Measurements from ENCODE around the gene KLK11.
A peak's percentile ranks its signal among the peaks of the same experiment; 100 is the strongest.

KLK11 gene

GRCh38 chr19:51026554-51026831, at the start of gene KLK11:
KLK11 (minus strand) TSS chr19:51026616; CDS start chr19:51025631, 985 bp downstream.
- DNase-seq (ENCODE audit: low read depth, low spot score): no peak
- H3K4me1 ChIP-seq (ENCODE audit: insufficient read depth, insufficient read length): peaks cover 15% of the 10 kb centered on the region
- H3K27me3 ChIP-seq (ENCODE audit: insufficient read depth, insufficient read length): no peaks in the 10 kb centered on the region
- peak within 1 kb of the TSS; percentile 50 for H3K9ac ChIP-seq (ENCODE audit: insufficient read length, low read depth)
- TF ChIP-seq ZNF274 (IDR thresholded peaks at IDR 0.05; ENCODE audit: low read depth, low read length) (no peak), SUZ12 (IDR thresholded peaks at IDR 0.05; ENCODE audit: extremely low read depth, insufficient read depth, insufficient read length) (no peak), YY1 (IDR thresholded peaks at IDR 0.05; ENCODE audit: insufficient read depth, insufficient read length) (no peak)
- H3K36me3 ChIP-seq (ENCODE audit: insufficient read depth, insufficient read length, low read length): no peaks in the 10 kb centered on the region
- H3K9me3 ChIP-seq (ENCODE audit: insufficient read depth, low read length): no peaks in the 10 kb centered on the region
- H3K4me3 ChIP-seq (ENCODE audit: insufficient read length, low read depth): no peak within 1 kb of the TSS

GRCh38 chr19:51075998-51076397, 49.6 kb upstream of the KLK11 start:
- no peaks in the 10 kb centered on the region for H3K36me3 ChIP-seq (ENCODE audit: insufficient read depth, insufficient read length, low read length)
- no peak overlapping the region for H3K9ac ChIP-seq (ENCODE audit: insufficient read length, low read depth)
- H3K27me3 ChIP-seq (ENCODE audit: insufficient read depth, insufficient read length): no peaks in the 10 kb centered on the region
- no peak for DNase-seq (ENCODE audit: low read depth, low spot score)
- H3K9me3 ChIP-seq (ENCODE audit: insufficient read depth, low read length): no peaks in the 10 kb centered on the region
- H3K4me3 ChIP-seq (ENCODE audit: insufficient read length, low read depth): no peak overlapping the region
- TF ChIP-seq YY1 (IDR thresholded peaks at IDR 0.05; ENCODE audit: insufficient read depth, insufficient read length): no peak
- no peak for TF ChIP-seq ZNF274 (IDR thresholded peaks at IDR 0.05; ENCODE audit: low read depth, low read length)
- no peak for TF ChIP-seq SUZ12 (IDR thresholded peaks at IDR 0.05; ENCODE audit: extremely low read depth, insufficient read depth, insufficient read length)
- H3K4me1 ChIP-seq (ENCODE audit: insufficient read depth, insufficient read length): no peaks in the 10 kb centered on the region

GRCh38 chr19:51071095-51071405, 44.6 kb upstream of the KLK11 start:
- no peak overlapping the region for H3K4me3 ChIP-seq (ENCODE audit: insufficient read length, low read depth)
- TF ChIP-seq YY1 (IDR thresholded peaks at IDR 0.05; ENCODE audit: insufficient read depth, insufficient read length) (no peak), ZNF274 (IDR thresholded peaks at IDR 0.05; ENCODE audit: low read depth, low read length) (no peak), SUZ12 (IDR thresholded peaks at IDR 0.05; ENCODE audit: extremely low read depth, insufficient read depth, insufficient read length) (no peak)
- no peak overlapping the region for H3K9ac ChIP-seq (ENCODE audit: insufficient read length, low read depth)
- H3K9me3 ChIP-seq (ENCODE audit: insufficient read depth, low read length): no peaks in the 10 kb centered on the region
- H3K4me1 ChIP-seq (ENCODE audit: insufficient read depth, insufficient read length): no peaks in the 10 kb centered on the region
- no peak for DNase-seq (ENCODE audit: low read depth, low spot score)
- H3K27me3 ChIP-seq (ENCODE audit: insufficient read depth, insufficient read length): peaks cover 2% of the 10 kb centered on the region
- no peaks in the 10 kb centered on the region for H3K36me3 ChIP-seq (ENCODE audit: insufficient read depth, insufficient read length, low read length)

GRCh38 chr19:51070334-51071094, 44.1 kb upstream of the KLK11 start:
- Histone ChIP-seq H3K9me3 (ENCODE audit: insufficient read depth, low read length) (no peaks in the 10 kb centered on the region), H3K9ac (ENCODE audit: insufficient read length, low read depth) (no peak overlapping the region), H3K4me1 (ENCODE audit: insufficient read depth, insufficient read length) (no peaks in the 10 kb centered on the region), H3K36me3 (ENCODE audit: insufficient read depth, insufficient read length, low read length) (no peaks in the 10 kb centered on the region), H3K4me3 (ENCODE audit: insufficient read length, low read depth) (no peak overlapping the region), H3K27me3 (ENCODE audit: insufficient read depth, insufficient read length) (peaks cover 6% of the 10 kb centered on the region)
- TF ChIP-seq YY1 (IDR thresholded peaks at IDR 0.05; ENCODE audit: insufficient read depth, insufficient read length): no peak
- no peak for TF ChIP-seq ZNF274 (IDR thresholded peaks at IDR 0.05; ENCODE audit: low read depth, low read length)
- no peak for TF ChIP-seq SUZ12 (IDR thresholded peaks at IDR 0.05; ENCODE audit: extremely low read depth, insufficient read depth, insufficient read length)
- no peak for DNase-seq (ENCODE audit: low read depth, low spot score)

- Histone ChIP-seq H3K9me3 (ENCODE audit: insufficient read depth, low read length) (no peaks in the 10 kb centered on the region), H3K36me3 (ENCODE audit: insufficient read depth, insufficient read length, low read length) (no peaks in the 10 kb centered on the region), H3K9ac (ENCODE audit: insufficient read length, low read depth) (no peak overlapping the region), H3K27me3 (ENCODE audit: insufficient read depth, insufficient read length) (peaks cover 6% of the 10 kb centered on the region), H3K4me3 (ENCODE audit: insufficient read length, low read depth) (no peak overlapping the region), H3K4me1 (ENCODE audit: insufficient read depth, insufficient read length) (no peaks in the 10 kb centered on the region)
- no peak for TF ChIP-seq SUZ12 (IDR thresholded peaks at IDR 0.05; ENCODE audit: extremely low read depth, insufficient read depth, insufficient read length)
- TF ChIP-seq YY1 (IDR thresholded peaks at IDR 0.05; ENCODE audit: insufficient read depth, insufficient read length): no peak
- no peak for TF ChIP-seq ZNF274 (IDR thresholded peaks at IDR 0.05; ENCODE audit: low read depth, low read length)
- no peak for DNase-seq (ENCODE audit: low read depth, low spot score)
These were observed 40.2 kb upstream of the KLK11 start for GRCh38 chr19:51066393-51067186.

- H3K9ac ChIP-seq (ENCODE audit: insufficient read length, low read depth): peak overlapping the region; percentile 64
- peak overlapping the region; percentile 32 for H3K4me3 ChIP-seq (ENCODE audit: insufficient read length, low read depth)
- no peak for DNase-seq (ENCODE audit: low read depth, low spot score)
- TF ChIP-seq ZNF274 (IDR thresholded peaks at IDR 0.05; ENCODE audit: low read depth, low read length) (no peak), YY1 (IDR thresholded peaks at IDR 0.05; ENCODE audit: insufficient read depth, insufficient read length) (no peak), SUZ12 (IDR thresholded peaks at IDR 0.05; ENCODE audit: extremely low read depth, insufficient read depth, insufficient read length) (no peak)
- H3K27me3 ChIP-seq (ENCODE audit: insufficient read depth, insufficient read length): peaks cover 6% of the 10 kb centered on the region
- H3K36me3 ChIP-seq (ENCODE audit: insufficient read depth, insufficient read length, low read length): no peaks in the 10 kb centered on the region
- no peaks in the 10 kb centered on the region for H3K9me3 ChIP-seq (ENCODE audit: insufficient read depth, low read length)
- H3K4me1 ChIP-seq (ENCODE audit: insufficient read depth, insufficient read length): no peaks in the 10 kb centered on the region
These were observed 39.0 kb upstream of the KLK11 start for GRCh38 chr19:51065221-51065960.
